Neural progenitor cell (in vitro differentiated cells): ENCODE measurements around the gene UBE2L5.

ENCODE experiments used
- EZH2 ChIP-seq: fragments of 200-600 bp; sonication (generic); IDR thresholded peaks from 2 replicates; pipeline ENCODE4 v1.6.1; 2017; ENCODE audit warnings: antibody characterized with exemption, mild to moderate bottlenecking, moderate library complexity
- TF ChIP-seq, protein P1 (sequence below): fragments of 200-600 bp; sonication (generic); IDR thresholded peaks from 2 replicates; pipeline ENCODE4 v1.5.1; 2017; ENCODE audit warnings: antibody characterized with exemption, mild to moderate bottlenecking

DNA sequence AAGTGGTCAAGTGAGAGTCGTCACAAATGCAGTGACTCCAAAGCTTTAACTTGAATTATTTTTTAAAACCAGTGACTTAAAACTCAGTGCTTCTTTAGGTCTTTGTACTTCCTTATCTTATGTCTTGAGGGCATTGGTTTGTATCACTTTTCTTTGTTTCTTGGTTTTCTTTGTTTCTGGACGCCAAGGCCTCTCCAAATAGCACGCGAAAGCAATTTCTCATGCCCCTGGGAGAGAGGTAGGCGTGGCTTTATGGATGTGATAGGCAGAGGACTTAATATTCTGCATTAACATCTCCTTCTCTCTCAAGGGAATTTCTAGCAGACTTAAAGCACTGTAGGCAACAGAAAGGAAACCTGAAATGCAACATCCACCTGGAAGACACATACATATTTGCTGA lies 20.6 kb downstream of the UBE2L5 start:
- TF ChIP-seq EZH2 = no peak
- TF ChIP-seq, protein P1, sequence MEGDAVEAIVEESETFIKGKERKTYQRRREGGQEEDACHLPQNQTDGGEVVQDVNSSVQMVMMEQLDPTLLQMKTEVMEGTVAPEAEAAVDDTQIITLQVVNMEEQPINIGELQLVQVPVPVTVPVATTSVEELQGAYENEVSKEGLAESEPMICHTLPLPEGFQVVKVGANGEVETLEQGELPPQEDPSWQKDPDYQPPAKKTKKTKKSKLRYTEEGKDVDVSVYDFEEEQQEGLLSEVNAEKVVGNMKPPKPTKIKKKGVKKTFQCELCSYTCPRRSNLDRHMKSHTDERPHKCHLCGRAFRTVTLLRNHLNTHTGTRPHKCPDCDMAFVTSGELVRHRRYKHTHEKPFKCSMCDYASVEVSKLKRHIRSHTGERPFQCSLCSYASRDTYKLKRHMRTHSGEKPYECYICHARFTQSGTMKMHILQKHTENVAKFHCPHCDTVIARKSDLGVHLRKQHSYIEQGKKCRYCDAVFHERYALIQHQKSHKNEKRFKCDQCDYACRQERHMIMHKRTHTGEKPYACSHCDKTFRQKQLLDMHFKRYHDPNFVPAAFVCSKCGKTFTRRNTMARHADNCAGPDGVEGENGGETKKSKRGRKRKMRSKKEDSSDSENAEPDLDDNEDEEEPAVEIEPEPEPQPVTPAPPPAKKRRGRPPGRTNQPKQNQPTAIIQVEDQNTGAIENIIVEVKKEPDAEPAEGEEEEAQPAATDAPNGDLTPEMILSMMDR = no peak
